GM19395 (cell line): ENCODE data around the gene ZFY.

ENCODE experiments used
- ATAC-seq: cut with Tn5 transposase; IDR thresholded peaks from one replicate; pipeline ENCODE4 v1.9.1; 2021; ENCODE audit warnings: mild to moderate bottlenecking, moderate library complexity; ENCODE audit not compliant: unreplicated experiment

Gene ZFY

DNA sequence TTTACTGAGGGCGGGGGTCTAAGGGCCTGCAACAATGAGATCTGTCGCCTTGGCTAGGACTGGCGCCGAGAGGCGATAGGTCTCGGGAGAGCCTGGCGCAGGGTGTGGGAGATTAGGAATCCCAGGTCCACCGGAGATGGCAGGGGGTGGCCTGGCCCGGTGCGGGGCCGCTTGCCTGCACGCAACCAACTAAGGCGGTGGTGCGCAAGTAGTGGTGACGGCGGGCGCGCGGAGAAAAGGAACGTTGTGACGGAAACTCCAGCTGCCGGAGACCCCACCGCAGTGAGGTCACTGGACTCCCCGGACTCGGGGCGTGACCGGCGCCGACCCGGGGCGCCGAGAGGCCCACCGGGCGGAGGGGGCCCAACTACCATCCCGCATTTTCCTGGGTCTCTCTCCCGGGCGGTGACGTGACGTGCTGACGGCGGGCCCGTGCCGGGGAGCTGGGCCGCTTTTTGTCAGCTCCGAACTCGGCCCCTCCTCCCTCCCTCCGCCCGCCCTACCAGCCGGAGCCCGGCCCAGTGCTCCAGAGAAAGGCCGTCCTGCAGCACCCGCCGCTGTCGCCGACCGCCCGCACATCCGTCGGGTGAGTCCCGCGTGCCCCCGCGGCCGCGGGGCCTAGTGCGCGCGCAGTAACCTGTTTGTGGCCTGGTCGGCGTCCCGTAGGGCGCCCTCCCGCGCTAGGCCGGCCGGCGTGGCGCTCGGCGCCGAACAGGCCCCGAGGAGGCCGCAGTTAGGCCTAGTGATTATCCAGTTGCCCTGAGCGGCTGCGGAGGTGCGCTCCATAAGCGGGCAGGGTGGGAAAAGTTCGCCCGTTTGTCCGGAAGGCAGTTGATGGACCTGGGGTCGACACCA, at the start of gene ZFY:
ZFY (plus strand) TSS at position 521 of the 855 bp plus-strand sequence. CDS start 18,556 bp downstream, outside the sequence.
- no peak for ATAC-seq

DNA sequence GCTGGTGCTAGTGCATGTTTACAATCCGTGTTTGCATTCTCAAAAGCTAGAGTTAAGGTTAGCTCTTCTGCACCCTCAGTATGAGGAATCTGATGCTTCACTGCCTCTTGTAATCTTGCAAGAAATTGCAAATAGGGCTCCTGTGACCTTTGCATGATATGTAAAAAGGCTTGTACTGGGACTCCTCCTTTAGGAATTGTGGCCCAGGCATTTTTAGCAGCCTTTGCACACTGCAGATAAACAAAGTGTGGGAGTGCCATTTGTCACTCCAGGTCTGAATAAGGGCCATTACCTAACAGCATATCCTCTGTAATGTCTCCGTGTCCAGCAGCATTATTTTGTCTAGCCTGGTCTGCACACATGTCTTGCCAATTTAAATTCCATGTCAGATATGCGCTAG, 49.3 kb upstream of the ZFY start:
- no peak for ATAC-seq

GRCh38 chrY:2887386-2887785, 47.8 kb upstream of the ZFY start:
- no peak for ATAC-seq

DNA sequence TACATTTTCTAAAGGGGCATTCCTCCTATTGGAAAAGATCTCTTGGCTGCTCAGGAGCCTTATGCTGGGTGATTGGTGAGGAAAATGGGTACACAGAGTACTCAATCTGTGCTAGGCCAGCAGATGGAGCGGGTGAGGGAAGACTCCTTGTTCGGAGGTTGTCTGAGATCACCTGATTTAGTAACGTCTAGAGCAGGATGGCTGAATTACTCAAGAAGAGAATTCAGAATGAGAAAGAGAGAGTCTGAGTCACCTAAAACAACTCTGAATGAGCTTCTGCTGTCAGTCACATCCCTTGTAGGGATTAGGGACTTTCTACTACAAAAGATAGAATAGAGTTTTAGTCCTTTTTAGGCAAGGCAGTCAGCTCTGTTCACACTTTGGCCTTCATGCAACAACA, 47.2 kb upstream of the ZFY start:
- ATAC-seq: no peak

- ATAC-seq: no peak
Observed at GRCh38 chrY:2893471-2893870, 41.7 kb upstream of the ZFY start.

GRCh38 chrY:2896050-2896449, 39.1 kb upstream of the ZFY start:
- ATAC-seq: no peak

GRCh38 chrY:2907356-2907755, 27.8 kb upstream of the ZFY start:
- ATAC-seq: no peak

DNA sequence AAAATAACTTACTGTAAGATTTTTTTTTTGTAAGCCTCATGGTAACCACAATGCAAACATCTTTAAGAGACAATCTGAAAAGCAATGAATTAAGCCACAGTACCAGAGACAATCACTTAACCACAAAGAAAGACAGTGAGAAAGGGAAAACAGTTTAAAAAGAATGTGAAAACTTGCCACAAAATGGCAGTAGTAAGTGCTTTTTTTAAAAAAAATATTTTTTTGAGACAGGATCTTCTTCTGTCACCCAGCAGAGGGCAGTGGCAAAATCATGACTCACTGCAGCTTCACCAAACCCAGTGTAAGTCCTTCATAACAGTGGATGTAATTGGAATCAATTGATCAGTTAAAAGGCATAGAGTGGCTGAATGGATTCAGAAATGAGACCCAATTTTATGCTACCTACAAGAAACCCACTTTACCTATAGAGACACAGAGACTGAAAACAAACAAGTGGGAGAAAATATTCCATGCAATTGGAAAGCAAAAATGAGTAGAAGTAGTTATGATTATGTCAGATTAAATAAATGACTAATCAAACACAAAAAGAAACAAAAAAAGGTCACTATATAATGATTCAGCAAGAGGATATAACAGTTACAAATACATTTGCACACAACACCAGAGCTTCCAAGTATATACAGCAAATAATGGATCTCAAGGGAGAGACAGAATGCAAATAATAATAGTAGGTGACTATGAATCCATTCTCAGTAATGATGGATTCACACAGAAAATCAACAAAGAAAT, 21.9 kb upstream of the ZFY start:
- no peak for ATAC-seq

- no peak for ATAC-seq
Observed at GRCh38 chrY:2934078-2934477, 1.1 kb upstream of the ZFY start.

DNA sequence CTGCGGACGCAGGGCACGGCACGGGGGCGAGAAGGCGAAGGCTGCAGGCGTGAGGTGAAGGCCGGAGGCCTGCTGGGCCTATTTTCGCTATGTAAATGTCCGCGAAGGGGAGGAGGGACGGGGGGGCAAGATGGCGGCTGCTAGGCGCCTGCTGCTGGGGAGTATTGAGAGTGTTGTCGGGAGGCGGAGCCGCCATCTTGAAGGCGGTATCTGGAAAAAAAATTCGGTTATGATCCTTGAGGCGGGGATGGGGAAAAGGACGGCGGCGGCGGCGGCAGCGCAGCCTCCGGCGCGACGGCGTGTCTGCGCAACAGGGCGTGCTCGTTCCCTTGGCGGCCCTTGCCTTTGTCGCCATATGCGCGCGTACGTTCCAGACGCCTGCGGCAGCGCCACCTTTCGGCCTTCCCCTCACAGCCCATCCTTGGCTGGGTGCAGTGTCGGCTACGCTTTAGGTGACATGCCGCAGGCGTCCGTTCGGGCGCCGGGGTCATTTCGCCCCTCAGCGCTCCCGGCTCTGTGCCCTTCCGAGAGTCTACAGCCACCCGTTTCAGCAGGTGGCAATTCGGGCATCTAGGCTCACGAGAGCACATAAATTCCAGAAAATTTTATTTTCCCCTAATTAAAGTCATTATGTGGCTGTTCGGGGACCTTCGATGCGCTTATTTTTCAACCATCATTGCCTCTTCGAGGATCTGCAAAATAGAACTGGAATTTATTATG, 695 bp downstream of the ZFY start:
- ATAC-seq: no peak

DNA sequence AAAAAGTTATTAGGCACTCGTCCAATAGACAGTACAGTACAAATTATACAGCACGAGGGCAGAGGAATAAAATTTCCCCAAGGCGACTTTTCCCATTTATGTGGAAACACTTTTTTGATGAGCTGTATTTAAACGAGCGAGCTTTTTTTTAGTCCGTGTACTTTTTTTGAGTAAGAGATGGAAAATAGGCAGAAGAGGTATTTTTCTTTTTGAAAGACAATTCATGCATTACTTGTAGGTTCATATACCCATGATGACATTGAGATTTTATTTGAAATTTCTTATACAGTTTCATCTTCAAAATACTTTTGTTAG, 1.2 kb downstream of the ZFY start:
- ATAC-seq: no peak

- no peak for ATAC-seq
Observed at GRCh38 chrY:2937149-2937548, 2.0 kb downstream of the ZFY start.

DNA sequence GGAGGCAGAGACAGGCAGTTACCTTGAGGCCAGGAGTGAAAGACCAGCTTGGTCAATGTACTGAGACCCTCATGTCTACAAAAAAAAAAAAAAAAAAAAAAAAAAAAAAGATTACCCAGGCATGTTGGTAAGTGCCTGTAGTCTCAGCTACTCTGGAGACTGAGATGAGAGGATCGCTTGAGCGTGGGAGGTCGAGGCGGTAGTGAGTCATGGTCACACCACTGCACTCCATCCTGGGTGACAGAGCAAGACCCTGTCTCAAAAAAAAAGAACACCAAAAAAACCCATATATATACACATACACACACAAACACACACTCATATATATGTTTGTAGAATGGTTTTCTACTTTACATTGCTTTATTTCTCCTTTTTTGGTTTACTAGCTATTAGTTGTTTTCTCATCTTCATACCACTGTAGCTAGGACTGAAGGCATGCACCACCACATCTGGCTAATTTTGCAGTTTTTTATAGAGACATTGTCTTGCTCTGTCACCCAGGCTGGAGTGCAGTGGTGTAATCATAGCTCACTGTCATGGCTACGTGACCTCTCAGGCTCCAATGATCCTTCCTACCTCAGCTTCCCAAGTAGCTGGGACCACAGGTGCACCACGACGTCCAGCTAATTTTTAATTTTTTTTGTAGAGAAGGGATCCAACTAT, 14.5 kb downstream of the ZFY start:
- no peak for ATAC-seq

DNA sequence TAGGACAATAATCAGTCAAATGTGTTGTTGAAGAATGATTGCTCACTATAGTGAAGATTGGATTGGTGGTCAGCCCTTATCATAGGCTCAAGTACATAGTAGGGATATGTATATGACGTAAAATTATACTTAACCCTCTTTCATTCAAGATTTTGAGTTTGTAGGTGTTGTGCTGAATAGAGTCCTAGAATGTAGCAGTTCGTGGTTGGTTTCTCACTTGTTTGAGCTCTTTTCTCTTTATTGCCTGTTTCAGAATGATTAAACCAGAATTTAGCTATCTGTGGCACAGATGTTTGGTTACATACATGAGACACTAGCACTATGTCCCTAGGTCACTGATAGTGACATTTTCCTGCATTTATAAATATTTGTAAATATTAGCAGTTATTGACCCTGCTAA, 15.5 kb downstream of the ZFY start:
- ATAC-seq: no peak

GRCh38 chrY:2952912-2953311, 17.7 kb downstream of the ZFY start:
- no peak for ATAC-seq

GRCh38 chrY:2954735-2955134, 19.6 kb downstream of the ZFY start:
- ATAC-seq: no peak

GRCh38 chrY:2955561-2955960, 20.4 kb downstream of the ZFY start:
- ATAC-seq: no peak

GRCh38 chrY:2962061-2962460, 26.9 kb downstream of the ZFY start:
- ATAC-seq: no peak

GRCh38 chrY:2964814-2965213, 29.6 kb downstream of the ZFY start:
- no peak for ATAC-seq

GRCh38 chrY:2965629-2966028, 30.4 kb downstream of the ZFY start:
- ATAC-seq: no peak

DNA sequence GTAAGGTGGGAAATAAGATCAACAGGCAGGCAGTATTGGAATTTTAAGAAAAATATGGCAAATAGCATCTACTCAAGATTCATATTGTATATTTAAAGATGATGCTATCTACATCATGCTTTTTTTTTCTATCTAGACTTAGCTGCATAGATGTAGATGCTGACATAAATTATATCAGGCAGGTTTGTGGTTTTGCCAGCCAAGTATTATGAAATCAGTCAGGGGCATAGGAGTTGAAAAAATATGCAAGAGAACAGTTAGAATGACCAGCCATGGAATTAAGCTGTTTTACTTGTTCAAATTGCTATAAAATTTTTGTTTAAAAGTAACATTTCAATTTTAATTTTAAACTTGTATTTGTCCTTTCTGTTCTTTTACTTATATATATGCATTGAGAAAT, 34.4 kb downstream of the ZFY start:
- ATAC-seq: no peak
